Effector memory CD8-positive, alpha-beta T cell (primary cell): ENCODE data around the gene WNT1.

Experiments used
- ATAC-seq: fragments of 150-1000 bp; cut with Tn5 transposase; replicated peaks from 2 replicates; pipeline ENCODE4 v1.10.0; 2021; ENCODE audit warnings: mild to moderate bottlenecking, moderate library complexity
- DNase-seq, 3 experiments: peaks; one replicate each; pipeline ENCODE4 v3.0.0; 2021
- H3K27ac Mint-ChIP-seq, 2 donors: one replicate each; pipeline ENCODE4 v1.8.0; 2022; ENCODE audit warnings: mild to moderate bottlenecking in 2 of 2, mixed read lengths in 2 of 2, moderate library complexity in 2 of 2
- H3K27me3 Mint-ChIP-seq, 2 donors: one replicate each; pipeline ENCODE4 v1.8.0; 2022; ENCODE audit warnings: mixed read lengths in 2 of 2
- H3K36me3 Mint-ChIP-seq: one replicate; pipeline ENCODE4 v1.8.0; 2022; ENCODE audit warnings: mild to moderate bottlenecking, moderate library complexity, mixed read lengths; ENCODE audit not compliant: insufficient read depth
- H3K4me1 Mint-ChIP-seq, 2 donors: one replicate each; pipeline ENCODE4 v1.8.0; 2022; ENCODE audit warnings: low read depth in 2 of 2, mixed read lengths in 2 of 2
- H3K4me3 Mint-ChIP-seq, 2 donors: one replicate each; pipeline ENCODE4 v1.8.0; 2022; ENCODE audit warnings: mild to moderate bottlenecking in 2 of 2, mixed read lengths in 2 of 2, moderate library complexity in 2 of 2
- H3K9me3 Mint-ChIP-seq, 2 donors: one replicate each; pipeline ENCODE4 v1.8.0; 2022; ENCODE audit warnings: mixed read lengths in 2 of 2

The WNT1 gene

GRCh38 chr12:48947727-48948126 is 30.4 kb upstream of the WNT1 start:
- no peak overlapping the region for H3K4me3 Mint-ChIP-seq
- DNase-seq (no peak), ATAC-seq (no peak)
- H3K27me3 Mint-ChIP-seq = no peaks in the 10 kb centered on the region
- no peak overlapping the region for H3K27ac Mint-ChIP-seq
- H3K9me3 Mint-ChIP-seq = no peaks in the 10 kb centered on the region
- peaks cover 9% of the 10 kb centered on the region for H3K36me3 Mint-ChIP-seq
- peaks cover 21 to 25% of the 10 kb centered on the region in 2 donors for H3K4me1 Mint-ChIP-seq

- no peaks in the 10 kb centered on the region for H3K27me3 Mint-ChIP-seq
- DNase-seq = no peak
- peaks cover 44 to 53% of the 10 kb centered on the region in 2 donors for H3K4me1 Mint-ChIP-seq
- peaks cover 10% of the 10 kb centered on the region for H3K36me3 Mint-ChIP-seq
- H3K4me3 Mint-ChIP-seq = no peak overlapping the region
- no peaks in the 10 kb centered on the region for H3K9me3 Mint-ChIP-seq
- no peak overlapping the region for H3K27ac Mint-ChIP-seq
- no peak for ATAC-seq
These were observed 25.4 kb upstream of the WNT1 start for GRCh38 chr12:48952691-48953090.

GRCh38 chr12:48954061-48954460 is 24.1 kb upstream of the WNT1 start:
- H3K4me1 Mint-ChIP-seq = peaks cover 40 to 52% of the 10 kb centered on the region in 2 donors
- ATAC-seq (no peak), DNase-seq (no peak)
- peak overlapping the region; percentile 59 to 81 for H3K27ac Mint-ChIP-seq
- H3K9me3 Mint-ChIP-seq = no peaks in the 10 kb centered on the region
- H3K27me3 Mint-ChIP-seq = peaks cover 0 to 1% of the 10 kb centered on the region in 2 donors
- no peak overlapping the region for H3K4me3 Mint-ChIP-seq
- H3K36me3 Mint-ChIP-seq = peaks cover 11% of the 10 kb centered on the region

- DNase-seq = no peak
- Mint-ChIP-seq H3K27me3 (peaks cover 0 to 8% of the 10 kb centered on the region in 2 donors), H3K36me3 (peaks cover 11% of the 10 kb centered on the region), H3K9me3 (no peaks in the 10 kb centered on the region), H3K27ac (peak overlapping the region in 1 of 2 donors; percentile 81), H3K4me3 (peak overlapping the region; percentile 18 to 99), H3K4me1 (peaks cover 40 to 52% of the 10 kb centered on the region in 2 donors)
- no peak for ATAC-seq
These were observed 23.2 kb upstream of the WNT1 start for GRCh38 chr12:48954841-48955501.

- H3K9me3 Mint-ChIP-seq = no peaks in the 10 kb centered on the region
- peaks cover 40 to 52% of the 10 kb centered on the region in 2 donors for H3K4me1 Mint-ChIP-seq
- DNase-seq = no peak
These were observed 21.6 kb upstream of the WNT1 start for GRCh38 chr12:48956279-48957140.

GRCh38 chr12:48957141-48958048 is 20.7 kb upstream of the WNT1 start, which contains the start of gene ARF3:
ARF3 (minus strand) TSS chr12:48957487; CDS start chr12:48941095, 16,392 bp downstream.
- H3K4me3 Mint-ChIP-seq = peak within 1 kb of the TSS; percentile 97 to 99
- H3K9me3 Mint-ChIP-seq = no peaks in the 10 kb centered on the region
- H3K36me3 Mint-ChIP-seq = peaks cover 11% of the 10 kb centered on the region
- peak within 1 kb of the TSS; percentile 95 to 96 for H3K27ac Mint-ChIP-seq
- ATAC-seq = peak; percentile 92
- H3K27me3 Mint-ChIP-seq = peaks cover 6 to 17% of the 10 kb centered on the region in 2 donors
- peaks cover 40 to 49% of the 10 kb centered on the region in 2 donors for H3K4me1 Mint-ChIP-seq
- DNase-seq = peak; percentile 86 to 88 (median 88)

More at GRCh38 chr12:48956279-48957140, 21.6 kb upstream of the WNT1 start:
- Mint-ChIP-seq H3K36me3 (peaks cover 11% of the 10 kb centered on the region), H3K27me3 (peaks cover 6 to 17% of the 10 kb centered on the region in 2 donors), H3K4me3 (peak overlapping the region; percentile 97 to 99), H3K27ac (peak overlapping the region; percentile 95 to 96)
- ATAC-seq = peak; percentile 37

GRCh38 chr12:48958049-48958388 is 20.1 kb upstream of the WNT1 start:
- ATAC-seq = no peak
- H3K4me3 Mint-ChIP-seq = peak overlapping the region; percentile 97 to 99

GRCh38 chr12:48960834-48961233 is 17.3 kb upstream of the WNT1 start:
- Mint-ChIP-seq H3K36me3 (peaks cover 11% of the 10 kb centered on the region), H3K27ac (no peak overlapping the region), H3K9me3 (no peaks in the 10 kb centered on the region), H3K4me3 (no peak overlapping the region), H3K4me1 (peaks cover 21 to 22% of the 10 kb centered on the region in 2 donors), H3K27me3 (peaks cover 6 to 17% of the 10 kb centered on the region in 2 donors)
- no peak for ATAC-seq
- DNase-seq = no peak

More at GRCh38 chr12:48958049-48958388, 20.1 kb upstream of the WNT1 start:
- peaks cover 11% of the 10 kb centered on the region for H3K36me3 Mint-ChIP-seq
- H3K27ac Mint-ChIP-seq = peak overlapping the region; percentile 95 to 96
- H3K4me1 Mint-ChIP-seq = peaks cover 39 to 43% of the 10 kb centered on the region in 2 donors
- no peak for DNase-seq
- H3K27me3 Mint-ChIP-seq = peaks cover 6 to 17% of the 10 kb centered on the region in 2 donors
- no peaks in the 10 kb centered on the region for H3K9me3 Mint-ChIP-seq

GRCh38 chr12:48961331-48961730 is 16.8 kb upstream of the WNT1 start:
- no peaks in the 10 kb centered on the region for H3K9me3 Mint-ChIP-seq
- no peak for ATAC-seq
- H3K27ac Mint-ChIP-seq = no peak overlapping the region
- H3K27me3 Mint-ChIP-seq = peaks cover 6 to 17% of the 10 kb centered on the region in 2 donors
- H3K36me3 Mint-ChIP-seq = peaks cover 11% of the 10 kb centered on the region
- H3K4me1 Mint-ChIP-seq = peaks cover 16 to 17% of the 10 kb centered on the region in 2 donors
- DNase-seq = no peak
- no peak overlapping the region for H3K4me3 Mint-ChIP-seq

GRCh38 chr12:48961801-48962200 is 16.3 kb upstream of the WNT1 start:
- no peak overlapping the region for H3K4me3 Mint-ChIP-seq
- H3K27me3 Mint-ChIP-seq = peaks cover 6 to 17% of the 10 kb centered on the region in 2 donors
- H3K4me1 Mint-ChIP-seq = peaks cover 11 to 13% of the 10 kb centered on the region in 2 donors
- H3K36me3 Mint-ChIP-seq = peaks cover 11% of the 10 kb centered on the region
- no peaks in the 10 kb centered on the region for H3K9me3 Mint-ChIP-seq
- H3K27ac Mint-ChIP-seq = no peak overlapping the region
- ATAC-seq = no peak
- no peak for DNase-seq

- ATAC-seq (no peak), DNase-seq (no peak)
- Mint-ChIP-seq H3K4me3 (no peak overlapping the region), H3K27me3 (peaks cover 7 to 11% of the 10 kb centered on the region in 2 donors), H3K4me1 (peaks cover 0 to 5% of the 10 kb centered on the region in 2 donors), H3K27ac (peak overlapping the region in 1 of 2 donors; percentile 42), H3K36me3 (no peaks in the 10 kb centered on the region), H3K9me3 (no peaks in the 10 kb centered on the region)
These were observed 12.8 kb upstream of the WNT1 start for GRCh38 chr12:48965298-48965838.

- Mint-ChIP-seq H3K9me3 (no peaks in the 10 kb centered on the region), H3K27ac (no peak overlapping the region), H3K4me3 (no peak overlapping the region), H3K4me1 (peaks cover 9 to 14% of the 10 kb centered on the region in 2 donors), H3K27me3 (peaks cover 10 to 11% of the 10 kb centered on the region in 2 donors), H3K36me3 (peaks cover 2% of the 10 kb centered on the region)
- ATAC-seq (no peak), DNase-seq (no peak)
These were observed 11.8 kb upstream of the WNT1 start for GRCh38 chr12:48966177-48966895.
